T47D (cell line): ENCODE results near the gene HOMER2.

Experiments used
- DNase-seq, 2 experiments: peaks; one replicate each; pipeline versions ENCODE4 v3.0.0 to v3.0.0-alpha.2; 2011 to 2012; ENCODE audit warnings: low read depth in 1 of 2, low spot score in 1 of 2
- JUND ChIP-seq: IDR thresholded peaks from 2 replicates; pipeline ENCODE4 v1.6.1; 2012; ENCODE audit warnings: low read depth
- in situ Hi-C: cut with HindIII; loops from 2 replicates; pipeline ENCODE4 v1.10.0; 2016; ENCODE audit warnings: low sequenced_read_pairs, low pct_unique_long_range_greater_than_20kb

Gene HOMER2

DNA sequence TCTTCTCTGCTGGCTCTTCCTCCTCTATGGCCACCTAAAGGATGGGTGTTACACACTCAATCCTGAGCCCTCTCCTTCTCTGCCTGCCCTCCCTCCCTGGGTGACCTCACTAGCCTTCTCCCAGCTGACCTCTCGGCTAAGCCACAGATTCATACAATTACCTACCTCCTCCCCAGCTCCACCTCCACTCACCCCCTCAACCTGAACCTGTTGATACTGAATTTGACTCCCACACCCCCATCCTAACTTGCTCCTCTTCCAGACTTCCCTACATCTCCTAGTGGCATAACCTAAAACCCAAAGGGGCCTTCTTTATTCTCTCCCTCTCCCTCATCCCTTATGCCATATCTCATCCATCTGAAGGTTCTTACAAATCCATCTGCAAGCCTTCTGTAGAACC lies 17.1 kb downstream of the HOMER2 start:
- TF ChIP-seq JUND: no peak
- in situ Hi-C loops: no loop called here

DNA sequence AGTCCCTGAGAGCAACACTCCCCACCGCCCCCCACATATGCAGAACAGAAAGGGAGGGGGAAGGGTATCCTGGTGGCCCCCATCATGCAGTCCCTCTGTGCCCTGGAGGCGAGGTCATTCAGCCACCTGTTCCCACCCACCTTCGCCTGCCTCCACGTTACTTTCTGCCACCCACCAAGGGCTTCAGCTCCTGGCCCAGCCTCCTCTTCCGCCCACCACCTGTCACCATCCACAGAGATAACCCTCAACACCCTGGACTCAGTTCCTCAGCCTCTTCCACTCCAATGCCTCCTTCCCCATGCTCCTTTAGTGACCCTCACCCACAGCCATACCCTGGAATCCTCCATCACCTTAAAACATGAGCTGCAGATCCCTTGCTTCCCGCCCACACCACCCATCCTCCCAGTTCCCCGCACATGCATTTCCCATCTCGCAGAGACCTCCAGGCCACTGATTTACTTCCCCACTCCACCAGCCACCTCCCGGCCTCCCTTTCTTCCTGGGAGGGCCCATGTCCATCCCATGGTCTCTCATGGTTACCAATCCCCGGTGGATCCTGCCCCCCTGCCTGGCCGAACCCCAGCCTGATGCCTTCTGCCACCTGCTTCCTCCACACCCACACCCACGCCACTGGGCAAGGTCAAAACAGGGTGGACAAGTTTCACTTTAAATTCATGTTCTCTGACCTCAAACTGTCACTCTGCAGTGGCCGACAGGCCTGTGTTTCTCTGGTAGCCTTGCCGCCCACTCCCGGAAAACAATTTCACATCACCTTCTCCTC lies 18.2 kb downstream of the HOMER2 start:
- DNase-seq: no peak
- TF ChIP-seq JUND: no peak
- in situ Hi-C loops: no loop called here

More for the DNA sequence above, 17.1 kb downstream of the HOMER2 start:
- DNase-seq: no peak

DNA sequence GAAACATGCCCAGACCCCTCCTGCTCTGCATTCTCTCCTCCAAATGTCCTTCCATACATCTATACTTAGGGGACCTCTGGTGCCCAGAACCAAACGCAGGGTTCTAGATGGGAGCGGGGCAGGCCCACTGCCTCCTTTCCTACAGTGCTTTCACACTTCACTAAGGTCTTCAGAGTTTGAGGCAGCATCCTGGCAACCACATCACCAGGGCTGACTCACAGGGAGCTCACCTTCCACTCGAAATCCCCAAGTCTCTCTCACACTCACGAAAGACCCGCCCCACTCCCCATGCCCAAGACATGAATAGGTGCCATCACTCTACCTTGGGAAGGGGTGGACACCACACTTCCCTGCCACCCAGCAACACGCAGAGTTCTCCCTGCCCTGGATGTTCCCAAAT lies 18.9 kb downstream of the HOMER2 start:
- no peak for DNase-seq
- in situ Hi-C loops: no loop called here
- no peak for TF ChIP-seq JUND

DNA sequence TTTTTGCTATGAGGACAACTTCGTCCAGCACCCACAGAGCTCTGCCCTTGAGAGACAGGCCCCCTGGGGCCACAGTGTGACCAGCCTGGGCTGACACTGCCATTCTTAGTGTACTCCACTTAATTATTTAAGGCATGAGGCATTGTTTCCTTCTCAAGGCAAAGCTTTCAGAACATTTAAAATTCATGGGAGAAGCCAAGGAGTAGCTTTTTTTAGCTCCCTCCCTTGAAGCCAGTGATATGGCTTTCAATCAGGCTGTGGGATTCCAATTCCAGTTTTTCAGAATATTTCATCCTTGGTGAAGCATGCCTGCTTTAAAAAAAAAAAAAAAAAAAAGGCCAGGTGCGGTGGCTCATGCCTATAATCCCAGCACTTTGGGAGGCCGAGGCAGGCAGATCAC lies 21.3 kb downstream of the HOMER2 start:
- in situ Hi-C loops: no loop called here
- TF ChIP-seq JUND: no peak
- DNase-seq: no peak

DNA sequence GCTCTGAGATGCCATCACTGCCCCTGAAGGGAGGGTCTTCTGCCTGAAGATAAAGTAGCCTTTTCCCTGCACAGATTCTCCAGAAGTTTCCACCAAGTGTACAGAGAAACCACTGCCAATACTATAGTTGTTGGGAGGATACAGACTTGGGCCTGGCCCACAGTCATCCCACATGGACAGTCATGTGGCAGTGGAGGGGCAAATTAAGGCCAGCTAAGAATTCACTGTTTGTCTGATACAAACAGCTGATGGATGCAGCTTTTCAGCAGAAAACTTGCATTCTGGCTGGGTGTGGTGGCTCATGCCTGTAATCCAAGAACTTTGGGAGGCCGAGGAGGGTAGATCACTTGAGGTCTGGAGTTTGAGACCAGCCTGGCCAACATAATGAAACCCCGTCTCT lies 22.1 kb downstream of the HOMER2 start:
- in situ Hi-C loops: no loop called here
- no peak for TF ChIP-seq JUND
- no peak for DNase-seq

DNA sequence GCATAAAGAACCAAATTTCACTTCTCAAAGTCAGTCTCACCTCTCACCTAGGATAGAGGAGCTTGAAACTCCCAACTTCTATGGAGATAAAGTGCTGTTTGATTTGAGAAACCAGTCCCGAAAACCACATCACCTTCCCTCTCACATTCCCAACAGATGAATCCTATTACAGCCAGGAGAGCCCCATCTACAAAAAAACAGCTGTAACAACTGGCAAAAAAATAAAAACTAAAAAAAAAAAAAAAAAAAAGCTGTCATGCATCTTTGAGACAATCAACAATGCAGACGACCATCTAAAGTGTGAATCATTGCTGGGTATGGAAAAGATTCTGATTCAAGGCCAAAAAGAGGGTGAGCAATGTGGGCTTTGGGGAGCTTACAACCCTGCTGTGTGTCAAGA lies 23.8 kb downstream of the HOMER2 start:
- no peak for DNase-seq
- no peak for TF ChIP-seq JUND
- in situ Hi-C loops: no loop called here

DNA sequence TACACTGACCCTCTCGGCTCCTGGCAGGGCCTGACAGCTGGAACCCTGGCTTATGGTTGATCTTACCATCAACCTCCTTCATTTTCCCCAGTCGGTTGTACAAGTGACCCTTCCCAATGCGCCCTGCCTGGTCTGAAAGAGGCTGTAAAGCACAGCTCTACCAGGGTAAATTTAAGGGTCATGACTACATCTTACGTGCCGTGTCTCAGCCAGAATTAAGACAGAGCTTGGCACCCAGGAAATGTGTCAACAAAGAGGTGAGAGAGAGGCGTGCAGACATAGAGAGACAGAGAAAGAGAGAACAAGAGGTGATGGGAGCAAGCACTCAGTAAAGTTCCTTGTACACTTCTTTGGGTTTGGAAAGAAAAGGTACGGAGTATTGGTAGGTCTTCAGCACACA lies 28.8 kb downstream of the HOMER2 start:
- TF ChIP-seq JUND: no peak
- DNase-seq: no peak
- in situ Hi-C loops: no loop called here

DNA sequence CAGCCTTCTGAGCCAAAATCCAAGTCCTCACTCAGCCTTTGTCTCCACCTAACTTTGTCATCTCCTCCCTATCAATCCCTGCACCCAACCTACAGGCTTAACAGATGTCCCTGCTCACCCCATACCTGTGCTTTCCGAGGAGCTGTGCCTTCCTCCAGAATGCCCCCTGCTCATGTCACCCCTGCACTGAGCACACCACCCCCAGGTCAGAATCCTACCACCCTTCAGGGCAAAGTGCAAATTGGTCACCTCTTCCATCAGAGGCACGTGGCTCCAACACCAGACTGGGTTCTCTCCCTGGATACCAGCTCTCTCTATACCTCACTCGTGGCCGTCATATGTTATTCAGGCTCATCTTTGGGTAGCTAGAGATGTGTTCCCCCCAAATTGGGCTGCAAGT lies 29.8 kb downstream of the HOMER2 start:
- in situ Hi-C loops: no loop called here
- DNase-seq: no peak
- TF ChIP-seq JUND: no peak

DNA sequence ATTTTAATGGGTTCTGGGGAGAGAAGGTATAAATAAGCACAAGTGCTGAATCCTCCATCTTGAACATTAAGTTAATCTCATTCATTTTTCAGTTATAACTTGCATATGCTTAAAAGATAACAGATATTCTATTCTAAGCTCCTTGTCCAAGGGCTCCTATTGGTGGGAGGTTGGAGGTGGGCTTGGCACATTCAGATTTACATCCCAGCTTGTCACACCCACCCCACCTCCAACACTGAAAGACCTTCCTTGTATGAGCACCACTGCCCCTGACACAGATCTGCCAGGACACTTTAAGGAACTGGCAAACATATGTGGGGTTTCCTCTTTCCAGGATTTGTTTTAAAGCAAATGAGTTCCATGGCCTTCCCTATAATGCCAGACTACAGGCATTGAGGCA lies 30.6 kb downstream of the HOMER2 start:
- in situ Hi-C loops: no loop called here
- no peak for TF ChIP-seq JUND
- DNase-seq: no peak

DNA sequence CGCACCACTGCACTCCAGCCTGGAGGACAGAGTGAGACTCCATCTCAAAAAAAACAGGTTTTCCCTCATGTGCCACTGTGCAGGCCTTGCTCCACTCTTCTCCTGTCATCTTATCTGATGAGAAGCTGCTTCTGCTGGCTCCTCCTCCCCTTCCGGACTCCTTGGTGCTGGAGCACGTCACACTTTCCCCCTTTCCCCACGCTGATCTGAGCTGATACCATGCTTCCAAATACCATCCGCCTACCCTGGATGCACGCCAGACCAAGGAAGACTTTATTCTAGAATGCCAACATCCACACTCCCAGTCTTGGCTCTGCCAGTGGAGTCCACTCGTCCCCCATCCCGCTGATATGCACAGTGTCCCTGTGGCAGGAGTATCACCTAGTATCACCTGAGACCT lies 31.3 kb downstream of the HOMER2 start:
- DNase-seq: no peak
- TF ChIP-seq JUND: no peak
- in situ Hi-C loops: no loop called here

DNA sequence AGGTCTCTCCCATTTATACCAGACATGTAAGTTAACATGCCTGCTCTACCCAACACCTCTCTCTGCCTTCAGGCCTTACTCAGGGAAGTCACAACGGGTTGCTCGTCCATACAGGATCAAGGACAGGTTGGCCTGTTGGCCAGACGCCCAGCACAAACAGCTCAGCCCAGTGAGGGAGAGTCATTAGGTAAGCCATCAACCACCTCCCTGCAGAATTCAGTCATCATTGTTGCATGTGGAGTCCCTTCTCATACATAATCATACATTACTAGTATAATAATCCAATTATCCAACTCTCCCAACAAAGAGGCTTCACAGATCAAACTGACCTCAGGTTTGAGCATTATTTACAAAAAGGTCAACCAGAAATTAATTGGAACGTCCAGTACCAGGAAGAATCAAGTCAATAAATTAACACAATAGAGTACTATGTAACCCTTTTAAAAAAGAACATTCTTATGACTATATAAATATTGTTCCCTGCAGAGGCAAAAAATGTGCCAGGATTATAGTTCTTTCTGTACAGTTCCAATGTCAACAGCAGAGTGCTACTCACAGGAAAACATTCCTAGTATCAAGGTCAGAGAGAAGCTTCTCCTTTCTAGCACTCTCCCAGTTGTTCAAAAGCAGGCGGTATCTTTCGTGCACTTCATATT lies 33.2 kb downstream of the HOMER2 start:
- DNase-seq: peak; percentile 27 to 81
- in situ Hi-C loops: no loop called here
- no peak for TF ChIP-seq JUND

DNA sequence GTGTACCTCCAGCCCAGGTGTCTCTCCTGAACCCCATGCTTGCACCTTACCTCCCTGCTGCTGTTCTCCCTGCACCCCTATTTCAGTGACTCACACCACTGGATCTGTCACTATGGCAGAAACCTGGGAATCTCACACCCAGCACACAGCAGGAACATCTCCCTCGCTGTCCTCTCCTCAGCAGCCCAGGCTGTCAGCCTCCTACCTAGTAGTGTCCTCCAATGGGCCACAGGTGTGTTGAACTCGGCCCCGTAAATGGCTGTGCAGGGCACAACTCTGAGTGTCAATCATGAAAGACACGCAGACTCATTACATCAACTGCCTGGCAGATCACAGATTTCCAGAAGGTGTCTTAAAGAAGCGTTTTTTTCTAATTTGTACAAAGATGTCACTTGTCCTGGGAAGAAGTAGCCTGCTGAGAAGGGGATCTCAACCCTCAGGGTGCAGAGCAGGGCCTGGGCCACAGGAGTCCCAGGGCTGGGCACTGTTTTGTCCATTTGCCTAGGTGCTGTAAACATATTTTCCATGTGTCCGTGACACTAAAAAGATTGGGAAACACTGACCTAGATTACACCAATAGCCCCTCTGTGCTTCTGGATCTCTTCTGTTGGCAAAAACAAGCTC lies 33.8 kb downstream of the HOMER2 start:
- in situ Hi-C loops: no loop called here
- DNase-seq: no peak
- no peak for TF ChIP-seq JUND

DNA sequence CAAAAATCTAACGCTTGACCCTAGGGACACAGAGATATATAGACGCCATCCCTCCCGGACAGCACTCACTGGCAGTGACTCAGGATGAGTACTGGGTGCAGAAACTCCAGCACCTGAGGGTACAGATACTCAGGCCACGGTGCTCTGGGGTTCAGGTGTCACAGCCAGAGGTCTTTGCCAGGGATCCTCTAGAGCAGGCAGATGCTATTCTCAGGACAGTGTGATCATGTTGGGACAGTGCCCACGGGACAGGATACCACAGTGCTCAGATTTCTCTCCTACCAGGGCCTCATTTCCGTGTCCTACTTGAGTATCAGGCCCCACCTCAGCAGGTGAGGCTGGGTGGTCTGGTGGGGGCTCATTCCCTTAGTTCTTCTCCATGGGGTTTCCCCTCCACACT lies 34.4 kb downstream of the HOMER2 start:
- TF ChIP-seq JUND: no peak

More for the DNA sequence above, 34.4 kb downstream of the HOMER2 start:
- in situ Hi-C loops: no loop called here
- no peak for DNase-seq
